HepG2 (cell line): ENCODE data around the gene BPIFA1. TPM values are rescaled to one million over a fixed set of nuclear protein-coding genes. Genes with fewer than 3 reads are reported as not detected.

ENCODE experiments used
- ATAC-seq: fragments of 200-7000 bp; cut with Tn5 transposase; 3 replicates; pipeline ENCODE4 v1.9.1; 2020; ENCODE audit warnings: mild to moderate bottlenecking, moderate library complexity
- BruUV-seq: library from RNA; stranded (reverse); fragments of 400-500 nt; replicated peaks from 2 replicates; lab custom pipeline; 2021; lab: Mats Ljungman, UMichigan
- CTCF ChIA-PET: fragments of 300-600 bp; formaldehyde crosslinking; extraction: SDS; loops from one replicate; lab custom pipeline; 2021; ENCODE audit warnings: low total read pairs, inconsistent platforms, low intra/inter-chr PET ratio; lab: Yijun Ruan, JAX
- POLR2A ChIA-PET: fragments of 350-600 bp; sonication (Branson Sonifier 250); formaldehyde crosslinking; loops from one replicate; lab custom pipeline; 2020; ENCODE audit warnings: antibody characterized with exemption, inconsistent platforms; lab: Yijun Ruan, JAX
- DNase-seq: peaks from one replicate; pipeline ENCODE4 v3.0.0-alpha.2; 2015; ENCODE audit warnings: low spot score
- FAIRE-seq: peaks from 3 replicates; lab custom pipeline; 2011; peaks lifted over from hg19 to GRCh38; lab: Jason Lieb, UNC
- H2AFZ ChIP-seq: one replicate; pipeline ENCODE4 v1.6.1; 2011; ENCODE audit warnings: low read length, inconsistent platforms
- H3K27ac ChIP-seq: fragments of 300-600 bp; 3 replicates; pipeline ENCODE4 v1.8.0; 2011; ENCODE audit warnings: mixed run types, mild to moderate bottlenecking, mixed read lengths, low read length, inconsistent platforms; ENCODE audit not compliant: insufficient read depth; ENCODE audit errors: extremely low read length
- H3K27me3 ChIP-seq, 2 experiments: fragments of 200-600 bp in 1 of 2; 2 replicates in 1 of 2; 3 replicates in 1 of 2; pipeline versions ENCODE4 v1.6.0 to v1.8.0; 2011; ENCODE audit warnings: low read length in 2 of 2, mild to moderate bottlenecking in 2 of 2, moderate library complexity in 2 of 2, inconsistent platforms in 1 of 2; ENCODE audit not compliant: insufficient read depth in 2 of 2, control insufficient read depth in 1 of 2
- H3K36me3 ChIP-seq, 2 experiments: fragments of 200-600 bp in 1 of 2; replicated peaks in 1 of 2; 2 replicates in 1 of 2; 3 replicates in 1 of 2; pipeline versions ENCODE4 v1.5.1 to v1.8.0; 2011; ENCODE audit warnings: low read length in 2 of 2, inconsistent platforms in 1 of 2; ENCODE audit not compliant: insufficient read depth in 2 of 2, control insufficient read depth in 1 of 2
- H3K4me1 ChIP-seq: 2 replicates; pipeline ENCODE4 v1.5.1; 2012; ENCODE audit warnings: low read length, inconsistent platforms; ENCODE audit not compliant: insufficient read depth
- H3K4me2 ChIP-seq: 2 replicates; pipeline ENCODE4 v1.6.0; 2011; ENCODE audit warnings: low read depth, low read length, inconsistent platforms
- H3K4me3 ChIP-seq, 3 experiments: fragments of 200-600 bp in 1 of 3; sonication (generic), shearing (Covaris generic) in 1 of 3; replicated peaks in 1 of 3; 2 replicates each; pipeline ENCODE4 v1.5.1; 2011 to 2016; ENCODE audit warnings: low read length in 3 of 3, inconsistent platforms in 2 of 3, low read depth in 2 of 3, mild to moderate bottlenecking in 2 of 3, control low read depth in 1 of 3, mixed read lengths in 1 of 3; ENCODE audit not compliant: insufficient read depth in 1 of 3
- H3K79me2 ChIP-seq: one replicate; pipeline ENCODE4 v1.6.1; 2011; ENCODE audit warnings: low read length, inconsistent platforms; ENCODE audit not compliant: insufficient read depth
- H3K9ac ChIP-seq: 2 replicates; pipeline ENCODE4 v1.6.0; 2011; ENCODE audit warnings: mild to moderate bottlenecking, low read depth, low read length, inconsistent platforms; ENCODE audit not compliant: insufficient read depth
- H3K9me3 ChIP-seq: 2 replicates; pipeline ENCODE4 v1.5.1; 2012; ENCODE audit warnings: mild to moderate bottlenecking, low read length
- H4K20me1 ChIP-seq: 2 replicates; pipeline ENCODE4 v1.6.0; 2011; ENCODE audit warnings: inconsistent platforms, mild to moderate bottlenecking, low read length, moderate library complexity; ENCODE audit not compliant: insufficient read depth
- ARID5B ChIP-seq: IDR thresholded peaks from 2 replicates; pipeline ENCODE4 v1.4.0; 2020; ENCODE audit warnings: mild to moderate bottlenecking, missing genetic modification reagents
- ATF1 ChIP-seq: IDR thresholded peaks from 2 replicates; pipeline ENCODE4 v1.6.1; 2016; ENCODE audit warnings: mild to moderate bottlenecking, control low read depth
- E2F1 ChIP-seq: sonication (generic); formaldehyde crosslinking; IDR thresholded peaks from 2 replicates; pipeline ENCODE4 v1.5.0; 2020; ENCODE audit warnings: missing genetic modification reagents
- IKZF4 ChIP-seq: sonication (generic); formaldehyde crosslinking; IDR thresholded peaks from 2 replicates; pipeline ENCODE4 v1.5.1; 2020; ENCODE audit warnings: borderline replicate concordance, mild to moderate bottlenecking, low read depth, missing genetic modification reagents; ENCODE audit errors: not compliant biosample characterization
- JARID2 ChIP-seq: sonication (generic); formaldehyde crosslinking; IDR thresholded peaks from 2 replicates; pipeline ENCODE4 v1.8.1; 2023; ENCODE audit warnings: missing genetic modification reagents, inconsistent platforms; ENCODE audit not compliant: insufficient replicate concordance
- KAT8 ChIP-seq: IDR thresholded peaks from 2 replicates; pipeline ENCODE4 v1.6.1; 2016; ENCODE audit warnings: missing genetic modification reagents, missing compliant biosample characterization
- KLF15 ChIP-seq: sonication (generic); formaldehyde crosslinking; IDR thresholded peaks from 2 replicates; pipeline ENCODE4 v1.8.1; 2023; ENCODE audit warnings: borderline replicate concordance, mild to moderate bottlenecking, inconsistent platforms, missing genetic modification reagents, mixed read lengths
- MAX ChIP-seq: IDR thresholded peaks from 2 replicates; pipeline ENCODE4 v1.6.1; 2012; ENCODE audit warnings: inconsistent platforms
- PAX8 ChIP-seq: sonication (generic); formaldehyde crosslinking; IDR thresholded peaks from 2 replicates; pipeline ENCODE4 v1.8.0; 2022; ENCODE audit warnings: mild to moderate bottlenecking, missing genetic modification reagents, borderline replicate concordance
- PAXIP1 ChIP-seq: sonication (generic); formaldehyde crosslinking; conservative IDR thresholded peaks from 2 replicates; pipeline ENCODE4 v1.4.0; 2020; ENCODE audit warnings: mild to moderate bottlenecking, missing genetic modification reagents, moderate library complexity
- RFXANK ChIP-seq: IDR thresholded peaks from 2 replicates; pipeline ENCODE4 v1.6.1; 2016
- SALL1 ChIP-seq: sonication (generic); formaldehyde crosslinking; IDR thresholded peaks from 2 replicates; pipeline ENCODE4 v1.8.0; 2022; ENCODE audit warnings: mild to moderate bottlenecking, missing genetic modification reagents
- SMAD9 ChIP-seq: sonication (generic); formaldehyde crosslinking; IDR thresholded peaks from 2 replicates; pipeline ENCODE4 v1.5.1; 2020; ENCODE audit warnings: mild to moderate bottlenecking, missing genetic modification reagents
- ZGPAT ChIP-seq: IDR thresholded peaks from 2 replicates; pipeline ENCODE4 v1.6.1; 2016; ENCODE audit warnings: mild to moderate bottlenecking
- ZNF121 ChIP-seq: sonication (generic); formaldehyde crosslinking; IDR thresholded peaks from 2 replicates; pipeline ENCODE4 v1.5.0; 2020; ENCODE audit warnings: mild to moderate bottlenecking, missing genetic modification reagents
- ZNF124 ChIP-seq: sonication (generic); formaldehyde crosslinking; IDR thresholded peaks from 2 replicates; pipeline ENCODE4 v1.4.0; 2020; ENCODE audit warnings: missing genetic modification reagents
- WGBS: methylation state at CpG from one replicate; pipeline ENCODE4 v1.1.6; 2017; ENCODE audit warnings: low lambda C conversion rate; 5-methylcytosine and 5-hydroxymethylcytosine counted together
- in situ Hi-C: cut with HindIII; loops from 2 replicates; pipeline ENCODE4 v1.10.0; 2017; ENCODE audit warnings: low pct_unique_long_range_greater_than_20kb; ENCODE audit not compliant: extremely low pct_ligation_motif_present
- intact Hi-C: fragments of 100-400 bp; cut with micrococcal nuclease; formaldehyde crosslinking; loops from one replicate; pipeline ENCODE4 v1.10.0; 2022; ENCODE audit not compliant: unreplicated experiment
- polyA plus RNA-seq, 8 experiments: library from polyadenylated mRNA; depleted of rRNA in 3 of 8; stranded (reverse) in 7 of 8; unstranded in 1 of 8; fragments of >200 nt; fragmentation: Illumina TruSeq in 4 of 8; extraction: Trizol in 4 of 8; gene quantifications; 2 replicates each; pipeline versions ENCODE4 v1.2.1 to v1.2.3, GENCODE V29; 2011 to 2016; ENCODE audit warnings: low read depth in 4 of 8, missing spikeins in 1 of 8, mixed read lengths in 1 of 8; ENCODE audit not compliant: insufficient read depth in 1 of 8
- total RNA-seq, 5 experiments: library from RNA; depleted of rRNA; stranded (reverse); fragments of >200 nt; fragmentation: Illumina TruSeq; extraction: Trizol; gene quantifications; 2 replicates each; pipeline ENCODE4 v1.2.3, GENCODE V29; 2016; ENCODE audit warnings: low read depth in 1 of 5

The BPIFA1 gene
- total and polyA plus RNA-seq, 2 of the 13 experiments (the other 11 are each of a cell fraction or from before 2014, with no cell fraction given) = not detected

- TF ChIP-seq ZNF124 (no peak), IKZF4 (CRISPR knock-in tag) (no peak), PAX8 (CRISPR knock-in tag) (no peak), RFXANK (no peak), ZGPAT (CRISPR knock-in tag) (no peak), JARID2 (CRISPR knock-in tag) (no peak), MAX (no peak), ARID5B (CRISPR knock-in tag) (no peak), KLF15 (no peak), ZNF121 (no peak), KAT8 (CRISPR knock-in tag) (no peak), ATF1 (CRISPR knock-in tag) (no peak), PAXIP1 (CRISPR knock-in tag) (no peak), SMAD9 (CRISPR knock-in tag) (no peak), SALL1 (CRISPR knock-in tag) (no peak), E2F1 (CRISPR knock-in tag) (no peak)
- FAIRE-seq (no peak), DNase-seq (no peak), ATAC-seq (no peak)
- Histone ChIP-seq H3K36me3 (no peaks in the 10 kb centered on the region), H3K9me3 (no peaks in the 10 kb centered on the region), H3K4me2 (no peak overlapping the region), H2AFZ (no peak overlapping the region), H4K20me1 (no peaks in the 10 kb centered on the region), H3K4me1 (no peaks in the 10 kb centered on the region), H3K4me3 (no peak overlapping the region), H3K27ac (no peak overlapping the region), H3K79me2 (no peaks in the 10 kb centered on the region), H3K9ac (no peak overlapping the region), H3K27me3 (peaks cover 4 to 14% of the 10 kb centered on the region in 2 experiments; a peak in 3 of 5 replicates)
- 22% methylated on average over 4 of the region's 4 CpGs for WGBS
- BruUV-seq = no TSS peak
- in situ Hi-C loops (no loop called here), intact Hi-C loops (no loop called here)
- ChIA-PET POLR2A (no interaction called here), CTCF (no interaction called here)
Measured at GRCh38 chr20:33187491-33187890, 48.3 kb upstream of the BPIFA1 start.
